A549 treated with Hydrocortisone at 1 μM for 4 hours (cell line): Measurements from ENCODE around the gene NUBP1. TPM values are rescaled to one million over a fixed set of nuclear protein-coding genes. Genes with fewer than 3 reads are reported as not detected.

Experiments used
- total RNA-seq: library from RNA; stranded (reverse); fragments of 200-300 nt; extraction: Qiagen RNA extraction; gene quantifications from 5 replicates; pipeline ENCODE4 v1.2.3, GENCODE V29; 2022

The NUBP1 gene
- 43.3 to 47.9 TPM (median 46.8 TPM) in 5 replicates for total RNA-seq

DNA sequence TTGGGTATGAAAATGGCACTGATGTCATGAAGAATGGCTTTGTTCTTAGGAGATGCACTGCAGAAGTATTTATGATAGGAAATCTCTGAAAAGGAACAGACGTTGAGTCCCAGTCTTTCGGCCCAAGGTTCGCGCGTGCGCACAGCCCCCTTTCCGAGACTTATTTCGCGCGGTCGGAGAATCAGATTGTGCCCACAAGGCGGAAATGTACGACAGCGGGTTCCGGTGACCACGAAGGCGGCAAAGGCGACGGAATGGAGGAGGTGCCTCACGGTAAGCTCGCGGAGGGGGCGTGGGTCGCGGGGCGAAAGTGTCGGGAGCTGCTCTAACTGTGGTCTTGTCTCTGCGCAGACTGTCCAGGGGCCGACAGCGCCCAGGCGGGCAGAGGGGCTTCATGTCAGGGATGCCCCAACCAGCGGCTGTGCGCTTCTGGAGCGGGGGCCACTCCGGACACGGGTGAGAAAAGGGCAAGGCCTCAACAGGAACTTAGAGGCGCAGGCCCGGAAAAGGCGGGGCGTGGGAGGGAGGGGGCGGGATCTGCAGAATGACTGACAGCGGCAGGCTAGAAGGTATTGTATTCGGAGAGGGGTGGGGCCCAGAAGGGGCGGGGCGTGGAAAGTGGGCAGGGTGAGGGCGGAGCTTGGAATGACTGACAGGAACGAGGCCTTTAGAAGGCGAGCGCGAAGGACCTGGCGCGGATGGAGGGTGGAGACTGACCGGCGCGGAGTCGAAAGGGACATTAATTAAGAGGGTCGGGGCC lies at the start of gene NUBP1:
NUBP1 (plus strand) TSS at position 233 of the 760 bp plus-strand sequence; CDS start at position 255, 22 bp downstream.

DNA sequence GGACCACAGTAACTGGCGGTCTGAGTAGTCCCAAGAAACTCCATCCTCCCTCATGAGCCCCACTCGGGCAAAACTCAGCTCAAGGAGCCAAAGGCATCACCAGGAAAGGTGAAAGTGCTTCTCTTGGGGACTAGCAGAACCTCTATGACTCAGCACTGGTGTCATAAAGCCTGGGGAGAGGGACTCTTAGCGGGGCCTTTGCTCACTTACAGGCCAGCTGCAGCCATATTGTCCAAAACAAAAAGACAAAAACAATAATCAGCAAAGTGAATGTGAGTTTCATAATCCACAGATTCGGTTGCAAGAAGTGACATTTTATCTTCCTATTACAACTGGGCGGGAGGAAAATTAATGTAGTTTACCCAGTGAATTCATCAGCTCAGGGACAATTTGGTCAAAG lies 48.8 kb upstream of the NUBP1 start, which contains the start of gene TEKT5:
TEKT5 (minus strand) TSS at position 101 of the 400 bp plus-strand sequence; CDS start at position 44, 57 bp downstream.

DNA sequence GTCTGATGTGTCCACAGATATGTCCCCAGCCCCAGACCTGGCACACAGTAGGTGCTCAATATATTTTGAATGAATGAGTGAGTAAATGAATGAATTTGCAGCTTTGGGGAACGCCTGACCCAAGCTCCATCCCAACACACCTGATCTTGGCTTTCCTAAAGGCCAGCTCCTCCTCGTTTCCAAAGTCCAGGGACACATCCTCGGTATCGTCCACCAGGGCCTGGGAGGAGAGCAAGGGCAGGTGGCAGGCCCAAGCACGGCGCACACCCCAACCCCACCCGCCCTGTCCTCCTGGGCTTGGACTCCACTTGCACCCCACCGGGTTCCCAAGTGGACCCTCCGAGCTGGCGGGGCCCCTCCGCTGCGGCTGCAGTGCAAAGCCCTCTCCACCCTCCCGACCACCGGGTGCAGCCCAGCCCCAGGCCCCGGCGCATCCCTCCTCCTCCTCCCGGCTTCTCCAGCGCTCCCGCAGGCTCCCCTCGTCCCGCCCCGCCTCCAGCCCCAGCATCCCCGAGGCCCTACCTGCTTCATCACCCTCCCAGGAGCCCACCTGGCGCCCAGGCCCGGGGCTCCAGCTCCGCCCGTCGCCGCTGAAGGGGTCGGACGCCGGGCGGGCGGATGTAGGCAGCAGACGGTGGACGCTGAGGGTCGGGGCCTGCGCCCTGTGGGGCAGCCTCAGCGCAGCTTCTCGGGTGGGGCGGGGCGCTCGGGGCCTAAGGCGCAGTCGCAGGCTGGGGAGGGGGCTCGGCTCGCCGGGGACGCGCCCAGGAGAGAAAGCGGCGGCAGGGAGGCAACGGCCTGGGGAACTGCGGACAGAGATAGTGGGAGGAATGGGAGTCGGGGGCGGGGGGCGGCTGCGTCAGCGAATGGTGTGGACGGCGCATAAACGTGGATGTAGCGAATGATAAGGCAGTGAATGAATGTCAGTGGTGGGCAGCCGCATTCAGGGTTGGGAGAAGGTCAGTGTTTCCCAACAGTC lies 74.6 kb downstream of the NUBP1 start, which contains the start of gene TVP23A:
TVP23A (minus strand) TSS at position 832 of the 979 bp plus-strand sequence; CDS start at position 531, 301 bp downstream.

Other genes with a start within 250 kb of the NUBP1 start
- 32.1 to 47.2 TPM (median 42.2 TPM) in 5 replicates for gene EMP2, start 163.2 kb upstream of the NUBP1 start, total RNA-seq
- 0.08 to 0.17 TPM (median 0.16 TPM) in 3 of 5 replicates, not detected in the others for gene TEKT5, start 48.9 kb upstream of the NUBP1 start, total RNA-seq
- gene TVP23A, start 75.0 kb downstream of the NUBP1 start, total RNA-seq: 0.08 to 0.18 TPM (median 0.13 TPM) in 5 replicates
- 0.03 to 0.15 TPM (median 0.13 TPM) in 5 replicates for gene CIITA, start 133.4 kb downstream of the NUBP1 start, total RNA-seq
- gene DEXI, start 198.6 kb downstream of the NUBP1 start, total RNA-seq: 38.2 to 45.0 TPM (median 42.1 TPM) in 5 replicates
- 9.5 to 12.2 TPM (median 10.6 TPM) in 5 replicates for gene CLEC16A, start 200.7 kb downstream of the NUBP1 start, total RNA-seq